SKM-1 (cell line): Measurements from ENCODE around the gene LRRN4.

Experiments used
- DNase-seq: peaks from one replicate; lab custom pipeline; 2025; ENCODE audit not compliant: unreplicated experiment; lab: John Stamatoyannopoulos, UW

Gene LRRN4

DNA sequence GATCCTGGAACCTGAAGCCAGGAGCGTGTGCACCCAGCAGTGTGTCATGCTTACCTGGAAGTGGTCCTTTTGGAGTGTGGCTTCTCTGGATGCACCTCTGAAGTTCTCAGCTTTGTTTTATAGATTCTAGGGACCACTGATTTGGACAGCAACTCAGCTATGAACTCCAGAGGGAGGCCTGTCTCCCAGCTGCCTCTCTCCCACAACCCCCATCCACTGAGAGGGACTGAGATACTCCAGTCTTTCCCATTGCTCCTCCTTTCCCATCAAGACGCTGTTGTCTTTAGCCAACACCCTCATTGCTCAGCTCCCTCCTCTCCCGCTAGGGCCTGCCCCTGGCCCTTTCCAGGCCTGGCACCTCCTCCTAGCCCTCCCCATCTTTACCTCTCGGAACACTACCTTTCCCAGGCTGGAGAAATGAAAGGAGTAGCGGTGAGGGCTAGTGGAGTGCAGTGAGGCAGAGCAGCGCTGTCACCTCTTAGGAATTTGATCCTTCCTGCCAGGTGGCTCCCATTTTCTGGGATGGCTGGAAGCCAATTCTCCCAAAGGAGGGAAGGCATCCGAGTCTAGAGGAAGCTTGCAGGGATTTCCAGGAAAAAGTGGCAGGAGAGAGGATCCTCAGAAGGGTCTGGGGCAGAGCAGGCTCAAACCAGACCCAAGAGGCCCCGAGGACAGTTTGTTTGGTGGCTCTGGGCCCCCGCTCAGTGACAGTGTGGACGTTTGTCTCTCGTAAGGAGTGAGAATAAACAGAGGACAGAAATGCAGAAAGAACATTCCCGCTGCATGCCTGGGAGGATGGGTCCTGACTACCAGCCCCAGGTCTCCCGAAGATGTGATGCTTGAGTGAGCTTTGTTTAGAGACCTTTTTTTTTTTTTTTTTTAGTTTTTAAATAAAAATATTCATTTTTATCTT, at the start of gene LRRN4:
Gene LRRN4, minus strand, starts transcription at position 285 of the 913 bp plus-strand sequence. CDS start 1,261 bp downstream, outside the sequence.
- DNase-seq: no peak

DNA sequence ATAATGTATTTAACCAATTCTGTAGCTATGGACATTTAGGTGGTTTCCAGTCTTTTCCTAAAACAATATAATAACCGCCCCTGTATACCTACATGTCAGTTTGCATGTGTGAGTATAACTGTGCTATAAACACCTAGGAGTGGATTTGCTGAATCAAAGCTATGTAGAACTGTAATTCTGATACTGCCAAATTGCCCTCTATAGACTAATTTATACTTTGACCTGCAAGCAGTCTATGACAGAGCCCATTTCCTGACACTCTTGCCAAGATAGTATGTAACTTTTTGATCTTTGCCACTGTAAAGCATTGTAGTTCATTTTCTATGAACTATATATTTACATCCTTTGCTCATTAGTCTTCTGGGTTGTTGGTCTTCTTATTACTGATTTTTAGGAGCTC, 49.4 kb upstream of the LRRN4 start:
- DNase-seq: no peak

DNA sequence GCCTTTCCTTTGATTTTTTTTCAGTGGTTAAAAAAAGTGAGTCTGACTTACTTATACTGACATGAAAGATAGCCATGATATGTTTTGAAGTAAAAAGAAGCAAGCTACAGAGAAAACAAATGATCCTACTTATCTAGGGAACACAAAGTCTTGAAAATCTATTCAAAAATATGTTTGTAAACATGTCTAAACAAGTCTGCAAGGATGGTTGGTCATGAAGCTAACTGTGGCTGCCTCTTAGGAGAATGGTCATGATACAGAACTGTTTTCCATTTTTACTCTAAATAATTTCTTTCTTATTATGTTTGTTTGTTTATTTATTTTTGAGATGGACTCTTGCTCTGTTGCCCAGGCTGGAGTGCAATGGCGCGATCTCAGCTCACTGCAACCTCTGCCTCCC, 47.5 kb upstream of the LRRN4 start:
- no peak for DNase-seq

DNA sequence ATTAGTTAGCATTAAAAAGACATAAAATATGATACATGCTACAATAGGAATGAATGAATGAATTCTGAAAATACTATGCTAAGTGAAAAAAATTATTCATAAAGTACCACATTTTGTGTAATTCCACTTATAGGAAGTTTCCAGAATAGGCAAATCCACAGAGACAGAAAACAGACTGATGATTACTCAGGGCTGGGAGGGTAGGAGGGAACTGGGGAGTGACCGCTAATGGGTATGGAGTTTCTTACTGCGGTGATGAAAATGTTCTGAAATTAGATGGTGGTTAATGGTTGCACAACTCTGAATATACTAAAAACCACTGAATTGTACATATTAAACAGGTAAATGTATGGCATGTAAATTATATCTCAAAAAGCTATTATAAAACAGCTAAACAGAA, 46.4 kb upstream of the LRRN4 start:
- peak; percentile 7 for DNase-seq

DNA sequence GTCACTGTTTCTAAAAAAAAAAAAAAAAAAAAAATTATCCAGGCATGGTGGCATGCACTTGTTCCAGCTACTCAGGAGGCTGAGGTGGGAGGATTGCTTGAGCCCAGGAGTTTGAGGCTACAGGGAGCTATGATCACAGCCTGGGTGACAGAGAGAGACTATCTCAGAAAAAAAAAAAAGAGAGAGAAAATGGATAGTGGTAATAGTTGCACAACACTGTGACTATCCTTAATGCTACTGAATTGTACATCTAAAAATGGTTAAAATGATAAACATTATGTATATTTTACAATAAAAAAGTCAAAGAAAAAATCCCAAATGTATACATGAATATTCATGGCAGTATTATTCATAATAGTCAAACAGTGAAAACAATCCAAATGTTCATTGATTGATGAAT, 46.0 kb upstream of the LRRN4 start:
- no peak for DNase-seq

DNA sequence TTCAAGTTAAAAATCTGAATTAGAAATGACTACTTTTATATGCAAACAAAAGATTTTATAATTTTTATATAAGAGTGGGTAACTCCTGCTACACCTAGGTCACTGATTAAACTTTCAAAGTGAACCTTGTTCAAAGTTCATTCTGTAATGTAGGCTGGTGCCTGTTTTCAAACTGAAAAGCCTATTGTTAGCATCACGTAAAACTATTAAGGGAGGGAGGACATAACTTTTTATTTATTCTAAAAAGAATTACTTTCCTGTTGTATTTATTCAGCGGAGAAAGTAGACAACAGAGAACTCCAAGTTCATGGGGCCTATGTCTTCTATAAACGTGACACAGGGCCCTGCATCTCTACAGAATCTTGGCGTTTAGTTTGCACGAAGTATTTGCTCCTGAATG, 41.5 kb upstream of the LRRN4 start:
- DNase-seq: no peak

DNA sequence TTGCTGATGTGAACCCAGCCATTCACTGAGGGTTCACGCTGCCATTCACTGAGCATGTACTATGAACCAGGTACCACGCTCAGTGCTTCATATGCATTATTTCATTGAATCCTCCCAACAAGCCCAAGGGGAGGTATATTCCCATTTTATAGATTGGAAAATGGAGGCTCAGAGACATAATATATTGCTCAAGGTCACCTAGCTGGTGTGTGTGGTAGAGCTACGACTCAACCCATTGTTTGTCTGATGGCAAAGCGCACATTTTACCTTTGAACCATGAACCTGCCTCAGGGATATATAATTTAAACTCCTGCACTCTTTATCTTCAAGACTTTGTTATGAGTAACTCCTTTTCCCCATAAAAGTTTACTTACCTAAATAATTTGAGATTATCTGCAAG, 40.7 kb upstream of the LRRN4 start:
- DNase-seq: no peak

DNA sequence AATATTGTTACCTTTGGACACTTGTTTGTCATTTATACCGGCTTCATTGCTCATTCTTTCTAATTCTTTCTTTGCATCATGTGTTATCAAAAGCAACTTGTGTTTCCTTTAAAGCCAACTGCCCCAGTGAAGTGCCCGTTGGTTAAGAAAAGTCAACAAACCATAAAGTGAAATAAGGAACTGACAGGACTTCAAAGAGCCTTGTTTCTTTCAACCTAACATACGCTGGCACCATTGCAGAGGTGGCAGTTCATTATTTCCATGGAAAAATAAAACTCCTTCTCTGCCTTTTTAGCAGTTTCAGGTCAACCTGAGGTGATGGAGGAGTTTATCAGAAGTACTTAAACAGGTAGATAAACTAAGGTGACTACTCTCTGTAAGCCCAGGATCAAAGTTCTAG, 40.2 kb upstream of the LRRN4 start:
- DNase-seq: peak; percentile 21

DNA sequence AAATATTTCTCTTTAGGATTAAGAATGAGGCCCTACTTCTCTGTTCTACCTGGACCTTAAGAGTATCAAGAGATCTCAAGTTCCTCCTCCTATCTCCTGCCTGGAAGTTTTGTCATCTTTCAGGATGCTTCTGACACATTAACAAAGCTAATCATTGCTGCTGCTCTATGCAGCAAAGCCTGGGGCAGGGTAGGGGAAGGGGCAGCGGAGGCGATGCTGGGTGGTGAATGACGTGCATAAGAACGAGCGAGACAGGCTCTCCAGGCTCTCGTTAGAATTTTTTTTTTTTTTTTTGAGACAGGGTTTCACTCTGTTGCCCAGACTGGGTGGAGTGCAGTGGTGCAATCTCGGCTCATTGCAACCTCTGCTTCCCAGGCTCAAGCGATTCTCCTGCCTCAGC, 37.8 kb upstream of the LRRN4 start:
- DNase-seq: no peak

DNA sequence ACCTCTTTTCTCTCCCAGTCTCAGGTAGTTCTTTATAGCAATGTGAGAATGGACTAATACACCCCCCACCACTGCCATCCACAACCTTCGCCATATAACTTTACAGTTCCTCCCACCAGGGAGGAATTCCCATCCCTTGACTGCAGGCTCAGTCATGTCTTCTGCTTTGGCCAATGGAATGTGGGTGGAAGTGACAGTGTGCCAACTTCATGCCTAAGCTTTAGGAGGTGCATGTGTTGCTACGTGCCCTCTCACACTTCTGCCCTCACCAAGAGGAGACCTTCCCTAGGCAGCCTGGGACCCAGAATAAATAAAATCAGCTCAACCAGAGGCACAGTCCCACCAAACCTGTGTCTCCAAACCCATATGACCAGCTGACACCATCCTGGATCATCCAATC, 33.0 kb upstream of the LRRN4 start:
- no peak for DNase-seq

DNA sequence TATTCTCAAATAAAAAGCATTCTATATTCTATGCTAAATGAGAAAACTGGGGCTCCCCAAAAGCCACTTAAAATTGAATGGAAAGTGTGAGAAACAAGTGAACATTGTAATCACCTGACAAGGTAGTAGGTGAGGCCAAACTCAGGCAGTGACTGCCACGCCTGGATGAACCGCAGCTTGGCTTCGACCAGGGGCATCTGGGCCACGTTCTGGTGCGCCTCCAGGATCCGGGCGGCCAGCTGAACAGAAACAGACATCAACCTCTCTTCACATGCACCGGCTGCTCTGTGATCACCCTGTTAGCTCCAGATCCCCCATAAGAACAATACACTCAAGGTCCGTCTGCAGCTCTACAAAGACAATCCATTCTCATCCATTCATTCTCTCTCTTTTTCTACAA, 30.1 kb upstream of the LRRN4 start:
- DNase-seq: no peak

DNA sequence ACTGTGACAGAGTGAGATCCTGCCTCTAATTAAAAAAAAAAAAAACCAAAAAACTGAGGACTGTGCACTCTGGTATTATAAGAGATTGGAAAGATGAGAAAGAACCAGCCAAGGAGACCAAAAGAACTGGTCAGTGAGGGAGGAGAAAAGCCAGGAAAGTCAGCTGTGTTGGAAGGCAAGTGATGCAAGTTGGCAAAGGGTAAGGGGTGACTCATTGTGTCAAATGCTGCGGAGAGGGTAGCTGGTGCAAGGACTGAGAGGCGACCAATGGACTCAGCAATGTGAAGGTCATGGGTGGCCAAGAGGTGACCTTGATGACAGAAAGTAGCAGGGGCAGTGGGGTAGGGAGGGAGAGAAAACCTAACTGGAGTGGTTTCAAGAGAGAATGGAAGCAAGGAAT, 27.4 kb upstream of the LRRN4 start:
- DNase-seq: no peak

DNA sequence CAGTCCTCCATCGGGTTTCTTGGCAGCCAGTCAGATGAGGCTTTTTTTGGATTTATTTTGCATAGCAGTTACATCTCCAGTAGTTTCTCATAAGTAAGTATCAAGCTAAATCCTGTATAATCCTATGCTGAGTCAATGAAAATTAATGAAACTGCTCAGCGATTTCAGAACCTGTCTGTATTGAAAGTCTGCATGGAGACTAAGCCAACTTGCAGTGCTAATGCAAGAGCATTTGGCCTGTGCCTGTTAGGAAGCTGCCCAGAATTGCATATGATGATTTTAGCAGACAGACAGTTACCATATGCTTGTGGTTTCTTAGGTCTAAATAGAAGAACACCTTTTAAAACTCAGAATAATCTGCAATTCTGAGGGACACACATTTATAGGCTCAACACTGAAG, 25.2 kb upstream of the LRRN4 start:
- no peak for DNase-seq

DNA sequence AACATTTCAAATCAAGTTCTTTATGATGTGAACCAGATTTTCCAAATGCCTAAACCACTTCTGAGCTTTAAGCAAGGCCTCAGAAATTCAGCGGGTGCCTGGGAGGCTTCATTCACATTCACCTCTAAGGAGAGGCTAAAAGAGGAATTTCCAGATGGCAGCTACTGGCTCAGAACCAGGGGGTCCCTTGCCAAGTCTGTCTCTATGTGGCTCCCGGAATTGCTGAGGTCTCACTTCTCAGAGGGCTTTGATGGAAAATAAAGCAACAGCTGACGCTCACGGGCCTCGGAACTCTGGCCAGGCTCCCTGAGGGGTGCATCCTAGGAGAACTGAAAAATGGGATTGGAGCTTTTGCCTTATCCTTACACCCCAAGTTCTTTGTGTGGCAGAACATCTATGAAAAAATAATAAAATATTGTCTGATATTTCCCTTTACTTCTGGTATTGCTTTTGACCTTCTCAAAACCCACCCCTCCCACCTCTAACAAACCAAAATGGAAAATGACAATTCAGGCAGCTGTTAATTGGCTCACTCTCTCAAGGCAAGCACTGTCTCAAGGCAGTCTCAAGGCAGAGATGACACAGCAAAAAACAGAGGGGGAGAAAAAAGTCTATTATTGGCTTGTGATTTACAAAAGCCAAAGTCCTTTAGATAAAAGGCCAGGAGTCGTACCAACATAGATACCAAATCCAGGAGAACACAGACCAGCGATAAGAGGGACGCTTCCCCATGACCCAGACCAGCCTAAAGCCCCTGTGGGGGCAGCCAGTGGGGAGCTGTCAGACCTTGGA, 21.8 kb upstream of the LRRN4 start:
- DNase-seq: no peak

DNA sequence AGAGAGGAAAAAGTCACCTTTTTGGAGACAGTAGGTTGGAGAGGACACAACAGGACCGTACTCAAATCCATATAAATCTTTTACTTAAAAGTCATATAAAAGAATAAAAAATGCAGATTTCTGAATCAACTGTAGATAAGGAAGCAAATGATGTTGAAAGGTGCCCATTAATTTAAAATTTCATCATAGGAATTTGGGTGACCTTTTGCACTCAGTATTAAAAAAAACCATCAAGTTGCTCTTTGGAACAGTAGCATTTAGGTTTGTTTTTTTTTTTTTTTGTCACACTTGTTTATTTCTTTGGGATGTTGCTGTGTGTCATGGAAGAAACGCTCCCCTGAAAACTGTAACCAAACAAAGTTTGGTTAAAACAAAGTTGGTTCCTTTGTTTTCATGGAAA, 20.9 kb upstream of the LRRN4 start:
- no peak for DNase-seq

DNA sequence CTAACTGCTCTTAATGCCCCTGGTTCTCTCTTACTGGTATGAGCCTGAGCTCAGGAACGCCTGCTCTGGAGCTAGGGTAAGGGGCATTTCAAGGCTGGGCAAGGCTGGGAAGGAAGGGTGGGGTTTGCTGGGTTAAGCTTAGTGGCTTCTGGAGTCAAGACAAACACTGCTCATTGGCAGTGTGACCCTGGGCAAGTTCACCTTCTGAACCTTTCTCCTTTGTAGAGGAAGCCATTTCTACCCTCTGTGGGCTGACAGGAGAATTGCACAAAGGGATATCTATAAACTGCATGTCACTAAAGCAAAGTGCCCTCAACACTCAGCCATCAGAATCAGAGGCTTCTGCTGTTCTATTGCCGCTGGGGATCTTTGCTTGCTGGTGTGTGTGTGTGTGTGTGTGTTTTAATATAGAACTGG, 20.3 kb upstream of the LRRN4 start:
- peak; percentile 5 for DNase-seq

DNA sequence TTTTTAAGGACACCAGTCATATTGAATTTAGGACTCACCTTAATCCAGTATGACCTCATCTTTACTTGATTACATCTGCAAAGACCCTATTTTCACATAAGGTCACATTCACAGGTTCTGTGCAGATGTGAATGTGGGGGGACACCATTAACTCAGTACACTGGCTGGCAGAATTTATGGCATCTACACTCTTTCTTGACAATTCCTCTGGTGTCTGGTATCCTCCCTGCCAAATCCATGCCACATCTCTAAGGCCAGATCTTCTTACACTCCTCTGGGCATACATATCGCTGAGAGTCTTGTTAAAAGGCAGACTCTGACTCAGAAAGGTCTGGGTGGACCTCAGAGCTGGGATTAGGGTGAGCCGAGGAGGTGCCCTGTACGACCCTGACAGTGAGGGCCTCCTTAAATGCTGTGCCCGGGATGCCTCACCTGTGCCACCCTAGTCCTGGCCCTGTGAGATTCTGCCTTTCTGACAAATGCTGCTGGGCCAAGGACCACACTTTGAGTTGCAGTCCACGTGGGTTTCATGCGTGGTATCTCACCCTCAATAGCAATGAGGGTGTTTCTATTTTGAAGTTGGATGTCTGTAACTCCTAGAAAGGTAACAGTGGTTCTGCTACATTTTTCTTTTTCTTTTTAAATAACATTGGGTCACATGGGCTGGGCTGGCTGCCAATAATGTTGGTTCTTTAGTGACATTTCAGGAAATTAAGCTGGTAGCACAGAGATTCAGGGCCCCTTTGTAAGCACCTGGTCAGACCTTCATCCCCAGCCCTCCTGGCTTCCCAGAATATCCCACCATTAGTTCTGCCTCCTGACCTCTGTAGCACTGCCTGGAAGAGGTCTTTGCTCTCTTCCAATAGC, 17.2 kb upstream of the LRRN4 start:
- no peak for DNase-seq

DNA sequence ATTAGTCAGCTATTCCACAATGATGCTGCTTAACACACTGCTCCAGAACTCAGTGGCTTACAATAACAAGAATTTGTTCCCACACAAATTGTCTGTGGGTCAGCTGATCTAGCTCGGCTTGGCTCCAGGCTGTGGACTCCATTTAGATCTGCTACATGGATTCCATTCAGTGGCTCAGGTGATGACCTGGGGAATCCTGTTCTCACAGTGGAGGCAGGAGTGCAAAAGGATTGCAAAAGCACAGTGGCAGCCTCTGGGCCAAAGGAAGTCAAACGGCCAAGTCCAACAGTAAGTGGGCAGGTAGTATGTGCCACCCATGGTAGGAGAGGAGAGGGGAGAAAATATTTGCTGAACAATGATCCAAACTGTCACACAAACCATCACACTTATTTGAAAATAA, 15.8 kb upstream of the LRRN4 start:
- no peak for DNase-seq

DNA sequence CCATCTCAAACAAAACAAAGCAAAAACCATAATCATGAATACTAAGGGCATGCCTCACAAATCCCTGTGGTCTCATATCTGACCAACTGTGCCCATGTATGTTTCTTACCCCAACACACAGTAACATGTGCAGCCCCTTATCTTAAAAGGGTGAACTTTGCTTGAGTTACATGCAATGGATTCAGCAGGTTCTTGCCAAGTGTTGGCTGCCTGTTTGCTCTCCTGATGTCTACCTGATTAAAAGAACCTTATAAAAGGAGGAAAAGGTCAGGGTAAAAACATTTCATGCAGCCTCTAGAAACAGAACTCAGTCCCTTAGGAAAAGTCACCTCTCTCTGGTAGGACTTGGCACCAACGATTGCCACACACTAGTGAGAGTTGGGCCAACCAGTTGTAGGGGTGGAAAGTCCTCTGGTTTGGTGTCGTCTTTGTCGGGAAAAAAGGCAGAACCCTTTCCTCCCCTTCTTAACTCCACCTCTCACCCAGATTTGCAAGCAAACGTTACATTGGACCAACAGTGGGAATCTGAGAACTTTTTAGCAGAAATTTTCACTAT, 14.0 kb upstream of the LRRN4 start:
- no peak for DNase-seq

DNA sequence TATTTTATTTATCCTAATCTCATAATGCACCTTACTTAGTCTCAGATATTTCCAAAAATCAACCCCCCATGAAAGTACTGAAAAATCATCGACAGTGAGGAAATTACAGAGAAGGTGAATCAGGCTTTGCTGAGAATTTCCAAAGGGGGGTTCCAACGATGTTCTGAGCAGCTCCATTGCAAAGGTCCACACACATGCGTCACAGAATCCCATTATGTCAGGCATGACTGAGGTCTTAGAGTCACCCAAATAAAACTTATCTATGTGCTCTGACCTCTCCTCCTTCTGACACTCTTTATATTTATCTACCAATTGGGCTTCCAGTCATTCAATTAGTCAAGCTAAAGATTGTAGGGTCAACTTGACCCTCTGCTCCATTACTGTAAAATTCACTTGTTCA, 12.7 kb upstream of the LRRN4 start:
- DNase-seq: no peak

DNA sequence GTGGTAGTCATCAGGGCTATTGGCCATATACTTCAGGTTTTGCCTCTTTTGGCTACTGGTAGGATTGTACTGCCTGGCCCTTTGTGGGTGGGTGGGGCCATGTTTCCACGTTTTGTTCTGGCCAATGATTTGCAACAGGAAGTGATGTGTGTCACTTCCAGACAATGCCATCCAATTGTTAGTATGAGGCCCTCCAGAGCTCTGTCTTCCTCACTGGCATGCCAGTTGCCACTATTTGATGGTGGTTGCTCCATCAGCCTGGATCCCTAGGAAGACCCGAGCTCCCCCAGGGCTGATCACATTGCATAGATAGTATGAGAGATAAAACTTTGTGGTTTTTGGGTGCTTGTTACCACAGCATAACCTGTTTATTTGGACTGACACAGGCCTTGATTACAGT, 7.7 kb upstream of the LRRN4 start:
- no peak for DNase-seq
